Fibroblast of lung (primary cell): Measurements from ENCODE around the gene ZER1. TPM values are rescaled to one million over a fixed set of nuclear protein-coding genes. Genes with fewer than 3 reads are reported as not detected.

Experiments used
- DNase-seq, 2 donors: peaks; one replicate each; pipeline versions ENCODE4 v3.0.0 to v3.0.0-alpha.2; 2010; ENCODE audit warnings: low read depth in 2 of 2
- H2AFZ ChIP-seq: 2 replicates; pipeline ENCODE4 v1.5.1; 2012; ENCODE audit warnings: low read length, control low read depth, inconsistent platforms
- H3K27ac ChIP-seq: 2 replicates; pipeline ENCODE4 v1.5.1; 2011; ENCODE audit warnings: low read length, control low read depth; ENCODE audit not compliant: insufficient read depth
- H3K27me3 ChIP-seq: 2 replicates; pipeline ENCODE4 v1.5.1; 2011; ENCODE audit warnings: mild to moderate bottlenecking, low read length; ENCODE audit not compliant: control insufficient read depth, insufficient read depth
- H3K36me3 ChIP-seq: 2 replicates; pipeline ENCODE4 v1.5.1; 2011; ENCODE audit warnings: low read length; ENCODE audit not compliant: control insufficient read depth, insufficient read depth
- H3K4me1 ChIP-seq: 2 replicates; pipeline ENCODE4 v1.5.1; 2011; ENCODE audit warnings: low read length; ENCODE audit not compliant: control insufficient read depth, insufficient read depth; ENCODE audit errors: extremely low read depth
- H3K4me2 ChIP-seq: 2 replicates; pipeline ENCODE4 v1.5.1; 2011; ENCODE audit warnings: low read length, control low read depth; ENCODE audit not compliant: insufficient read depth; ENCODE audit errors: extremely low read depth
- H3K4me3 ChIP-seq, 4 experiments: fragments of 200-600 bp in 1 of 4; sonication (generic) in 1 of 4; replicated peaks in 1 of 4; 2 replicates each; pipeline ENCODE4 v1.5.1; 2011 to 2016; ENCODE audit warnings: low read length in 4 of 4, low read depth in 3 of 4, mild to moderate bottlenecking in 3 of 4, control low read depth in 2 of 4, inconsistent platforms in 1 of 4, mixed read lengths in 1 of 4; ENCODE audit not compliant: insufficient read depth in 1 of 4; ENCODE audit errors: control extremely low read depth in 1 of 4
- H3K79me2 ChIP-seq: 2 replicates; pipeline ENCODE4 v1.5.1; 2012; ENCODE audit warnings: mild to moderate bottlenecking, low read length, inconsistent platforms; ENCODE audit not compliant: control insufficient read depth, insufficient read depth
- H3K9ac ChIP-seq: 2 replicates; pipeline ENCODE4 v1.5.1; 2011; ENCODE audit warnings: mild to moderate bottlenecking, low read length, control low read depth; ENCODE audit not compliant: insufficient read depth
- H3K9me3 ChIP-seq: 2 replicates; pipeline ENCODE4 v1.5.1; 2012; ENCODE audit warnings: low read depth, low read length; ENCODE audit not compliant: control insufficient read depth, insufficient read depth
- H4K20me1 ChIP-seq: 2 replicates; pipeline ENCODE4 v1.5.1; 2011; ENCODE audit warnings: low read length; ENCODE audit not compliant: control insufficient read depth, insufficient read depth; ENCODE audit errors: extremely low read depth
- EZH2 ChIP-seq: IDR thresholded peaks from 2 replicates; pipeline ENCODE4 v1.5.1; 2012; ENCODE audit warnings: low read length, control low read depth, mild to moderate bottlenecking; ENCODE audit errors: missing control alignments
- polyA plus RNA-seq, 2 donors: library from polyadenylated mRNA; depleted of rRNA in 1 of 2; stranded (reverse) in 1 of 2; unstranded in 1 of 2; fragments of >200 nt; gene quantifications; 2 replicates each; pipeline ENCODE4 v1.2.1, GENCODE V29; 2011 to 2012; ENCODE audit warnings: missing spikeins in 1 of 2
- total RNA-seq: library from RNA; depleted of rRNA; stranded (reverse); fragments of >200 nt; gene quantifications from 2 replicates; pipeline ENCODE4 v1.2.1, GENCODE V29; 2014
- TF ChIP-seq, protein P1 (sequence below), 2 donors: IDR thresholded peaks in 1 of 2; conservative IDR thresholded peaks in 1 of 2; 1 replicate in 1 of 2; 2 replicates in 1 of 2; pipeline ENCODE4 v1.5.1; 2011 to 2012; ENCODE audit warnings: low read length in 2 of 2, control low read depth in 1 of 2, inconsistent platforms in 1 of 2, low read depth in 1 of 2, mild to moderate bottlenecking in 1 of 2

The ZER1 gene
- total and polyA plus RNA-seq, 2 donors (not counting 1 experiment from before 2014, with no cell fraction given), result 21.5 to 26.3 TPM

DNA sequence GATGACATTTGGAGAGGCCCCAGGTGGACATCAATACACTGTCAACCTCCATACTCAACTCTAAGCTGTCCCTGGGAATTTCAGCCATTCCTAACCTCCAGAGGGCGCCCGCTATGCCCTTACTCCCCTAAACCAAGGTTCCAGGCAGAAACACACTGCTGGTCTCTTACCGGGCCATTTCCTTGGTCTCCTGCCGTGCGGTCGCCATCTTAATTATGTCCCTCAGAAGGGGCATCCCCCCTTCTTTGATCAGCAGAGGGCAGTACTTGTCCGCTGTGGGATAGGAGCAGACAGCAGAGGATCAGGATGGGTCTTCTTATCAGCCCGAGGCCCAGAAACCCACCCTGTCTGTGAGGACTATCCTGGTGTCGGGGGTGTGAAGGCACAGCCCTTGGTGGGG, 38.5 kb downstream of the ZER1 start:
- no peak overlapping the region for H3K27ac ChIP-seq
- H3K79me2 ChIP-seq, result no peaks in the 10 kb centered on the region
- H2AFZ ChIP-seq, result peak overlapping the region; percentile 77
- no peaks in the 10 kb centered on the region for H4K20me1 ChIP-seq
- peak; percentile 80 to 85 for DNase-seq
- no peaks in the 10 kb centered on the region for H3K4me1 ChIP-seq
- no peak overlapping the region for H3K9ac ChIP-seq
- H3K9me3 ChIP-seq, result no peaks in the 10 kb centered on the region
- H3K4me2 ChIP-seq, result peak overlapping the region; percentile 2
- peaks cover 8% of the 10 kb centered on the region for H3K36me3 ChIP-seq
- TF ChIP-seq, protein P1, sequence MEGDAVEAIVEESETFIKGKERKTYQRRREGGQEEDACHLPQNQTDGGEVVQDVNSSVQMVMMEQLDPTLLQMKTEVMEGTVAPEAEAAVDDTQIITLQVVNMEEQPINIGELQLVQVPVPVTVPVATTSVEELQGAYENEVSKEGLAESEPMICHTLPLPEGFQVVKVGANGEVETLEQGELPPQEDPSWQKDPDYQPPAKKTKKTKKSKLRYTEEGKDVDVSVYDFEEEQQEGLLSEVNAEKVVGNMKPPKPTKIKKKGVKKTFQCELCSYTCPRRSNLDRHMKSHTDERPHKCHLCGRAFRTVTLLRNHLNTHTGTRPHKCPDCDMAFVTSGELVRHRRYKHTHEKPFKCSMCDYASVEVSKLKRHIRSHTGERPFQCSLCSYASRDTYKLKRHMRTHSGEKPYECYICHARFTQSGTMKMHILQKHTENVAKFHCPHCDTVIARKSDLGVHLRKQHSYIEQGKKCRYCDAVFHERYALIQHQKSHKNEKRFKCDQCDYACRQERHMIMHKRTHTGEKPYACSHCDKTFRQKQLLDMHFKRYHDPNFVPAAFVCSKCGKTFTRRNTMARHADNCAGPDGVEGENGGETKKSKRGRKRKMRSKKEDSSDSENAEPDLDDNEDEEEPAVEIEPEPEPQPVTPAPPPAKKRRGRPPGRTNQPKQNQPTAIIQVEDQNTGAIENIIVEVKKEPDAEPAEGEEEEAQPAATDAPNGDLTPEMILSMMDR (conservative IDR thresholded peaks at IDR 0.05 in 1 of 2, IDR thresholded peaks at IDR 0.05 in 1 of 2; ENCODE audit: low read depth in 1 of 2, low read length in 2 of 2), result peak; percentile 62 to 87
- no peak for TF ChIP-seq EZH2
- no peaks in the 10 kb centered on the region for H3K27me3 ChIP-seq
- no peak overlapping the region for H3K4me3 ChIP-seq

DNA sequence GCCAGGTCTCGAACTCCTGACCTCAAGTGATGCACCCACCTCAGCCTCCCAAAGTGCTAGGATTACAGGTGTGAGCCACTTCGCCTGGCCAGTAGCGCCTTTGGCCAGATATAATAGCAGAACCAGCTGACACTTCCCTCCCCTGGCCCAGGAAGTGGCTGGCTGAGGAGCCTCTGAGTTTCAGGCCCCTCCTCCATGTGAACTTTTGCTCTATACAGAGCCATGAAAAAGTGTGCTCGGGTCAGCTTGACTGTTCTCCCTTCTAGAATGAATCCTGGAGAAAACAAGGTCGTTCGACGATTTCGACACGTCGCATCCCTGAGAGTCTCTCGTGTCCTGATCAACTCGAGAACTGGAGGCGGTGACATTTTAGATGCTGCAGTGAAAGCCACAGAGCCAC, 39.2 kb downstream of the ZER1 start:
- TF ChIP-seq, protein P1 (conservative IDR thresholded peaks at IDR 0.05 in 1 of 2, IDR thresholded peaks at IDR 0.05 in 1 of 2; ENCODE audit: low read depth in 1 of 2, low read length in 2 of 2), result no peak
- TF ChIP-seq EZH2, result no peak
- no peak for DNase-seq
- Histone ChIP-seq H3K9me3 (no peaks in the 10 kb centered on the region), H3K27me3 (no peaks in the 10 kb centered on the region), H3K4me2 (no peak overlapping the region), H3K27ac (no peak overlapping the region), H3K4me3 (no peak overlapping the region), H4K20me1 (no peaks in the 10 kb centered on the region), H3K79me2 (no peaks in the 10 kb centered on the region), H2AFZ (no peak overlapping the region), H3K4me1 (no peaks in the 10 kb centered on the region), H3K36me3 (peaks cover 8% of the 10 kb centered on the region), H3K9ac (no peak overlapping the region)

DNA sequence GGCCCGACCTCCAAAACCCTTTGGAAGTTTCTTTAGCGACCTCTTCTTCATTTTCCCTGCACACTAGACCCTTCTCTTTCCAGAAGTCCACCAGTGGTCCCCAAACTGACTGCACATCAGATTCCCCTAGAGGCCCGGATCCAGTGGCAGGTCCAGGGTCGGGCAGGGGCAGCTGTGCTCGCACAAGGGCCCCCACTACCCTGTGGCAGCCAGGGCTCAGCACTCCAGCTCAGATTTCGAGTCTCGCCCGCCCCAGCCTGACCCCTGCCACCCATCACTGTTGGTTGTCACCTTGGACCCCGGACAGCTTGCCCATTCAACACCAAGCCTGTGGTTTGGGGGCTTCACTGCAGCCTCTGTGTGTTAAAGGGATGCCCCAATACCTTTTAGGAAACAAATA, 40.0 kb downstream of the ZER1 start:
- Histone ChIP-seq H3K9me3 (no peaks in the 10 kb centered on the region), H3K9ac (no peak overlapping the region), H3K4me1 (no peaks in the 10 kb centered on the region), H3K27me3 (no peaks in the 10 kb centered on the region), H3K79me2 (no peaks in the 10 kb centered on the region), H2AFZ (no peak overlapping the region), H3K4me2 (no peak overlapping the region), H3K36me3 (peaks cover 8% of the 10 kb centered on the region), H3K4me3 (no peak overlapping the region), H4K20me1 (no peaks in the 10 kb centered on the region), H3K27ac (no peak overlapping the region)
- DNase-seq, result no peak
- TF ChIP-seq EZH2, result no peak
- TF ChIP-seq, protein P1 (conservative IDR thresholded peaks at IDR 0.05 in 1 of 2, IDR thresholded peaks at IDR 0.05 in 1 of 2; ENCODE audit: low read depth in 1 of 2, low read length in 2 of 2), result no peak
